ENCODE data around the gene ADAM23.

Gene ADAM23

DNA sequence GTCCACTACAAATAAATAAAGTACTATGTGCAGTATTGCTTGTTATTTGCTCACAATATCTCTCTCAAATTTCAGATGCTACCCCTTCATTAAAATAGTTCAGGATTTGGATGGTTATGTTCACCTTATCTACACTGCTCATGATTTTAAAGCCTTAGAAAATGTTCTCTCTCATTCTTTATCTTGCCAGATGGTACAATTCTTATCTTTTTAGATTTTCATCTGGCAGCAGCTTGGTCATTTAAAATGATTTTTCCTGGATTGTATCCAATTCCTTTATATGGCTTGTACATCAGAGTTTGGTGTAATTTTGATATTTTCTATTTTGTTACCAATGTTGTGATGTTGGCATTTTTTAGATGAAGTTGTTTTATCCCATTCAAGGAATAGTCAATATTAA is 10.1 kb upstream of the ADAM23 start:
- Histone ChIP-seq H2AFZ (ENCODE audit: low read length) (no peak overlapping the region), H4K20me1 (ENCODE audit: insufficient read depth, low read length) (no peaks in the 10 kb centered on the region), H3K9ac (ENCODE audit: low read length) (no peak overlapping the region), H3K4me3 (ENCODE audit: low read depth, low read length, poor library complexity, severe bottlenecking) (no peak overlapping the region), H3K4me2 (ENCODE audit: low read length) (no peak overlapping the region), H3K27ac (ENCODE audit: low read depth, low read length, poor library complexity, severe bottlenecking) (no peak overlapping the region), H3K9me2 (ENCODE audit: low read depth, low read length) (no peaks in the 10 kb centered on the region), H3F3A (ENCODE audit: insufficient read depth, low read length) (no peaks in the 10 kb centered on the region), H3K36me3 (ENCODE audit: insufficient read depth, low read length) (no peaks in the 10 kb centered on the region), H3K27me3 (ENCODE audit: insufficient read depth, low read length) (0 out of 2 replicates have a peak, but pooled peaks cover 4% of the 10 kb centered on the region), H3K4me1 (ENCODE audit: insufficient read depth, low read length, severe bottlenecking) (no peaks in the 10 kb centered on the region), H3K79me2 (ENCODE audit: insufficient read depth, low read length) (no peaks in the 10 kb centered on the region), H3K9me3 (ENCODE audit: low read length) (no peaks in the 10 kb centered on the region)
- TF ChIP-seq, protein P1, sequence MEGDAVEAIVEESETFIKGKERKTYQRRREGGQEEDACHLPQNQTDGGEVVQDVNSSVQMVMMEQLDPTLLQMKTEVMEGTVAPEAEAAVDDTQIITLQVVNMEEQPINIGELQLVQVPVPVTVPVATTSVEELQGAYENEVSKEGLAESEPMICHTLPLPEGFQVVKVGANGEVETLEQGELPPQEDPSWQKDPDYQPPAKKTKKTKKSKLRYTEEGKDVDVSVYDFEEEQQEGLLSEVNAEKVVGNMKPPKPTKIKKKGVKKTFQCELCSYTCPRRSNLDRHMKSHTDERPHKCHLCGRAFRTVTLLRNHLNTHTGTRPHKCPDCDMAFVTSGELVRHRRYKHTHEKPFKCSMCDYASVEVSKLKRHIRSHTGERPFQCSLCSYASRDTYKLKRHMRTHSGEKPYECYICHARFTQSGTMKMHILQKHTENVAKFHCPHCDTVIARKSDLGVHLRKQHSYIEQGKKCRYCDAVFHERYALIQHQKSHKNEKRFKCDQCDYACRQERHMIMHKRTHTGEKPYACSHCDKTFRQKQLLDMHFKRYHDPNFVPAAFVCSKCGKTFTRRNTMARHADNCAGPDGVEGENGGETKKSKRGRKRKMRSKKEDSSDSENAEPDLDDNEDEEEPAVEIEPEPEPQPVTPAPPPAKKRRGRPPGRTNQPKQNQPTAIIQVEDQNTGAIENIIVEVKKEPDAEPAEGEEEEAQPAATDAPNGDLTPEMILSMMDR (IDR thresholded peaks at IDR 0.05; ENCODE audit: low read length), result no peak
- no peak for TF ChIP-seq EZH2 (IDR thresholded peaks at IDR 0.05; ENCODE audit: borderline replicate concordance, low read length)

DNA sequence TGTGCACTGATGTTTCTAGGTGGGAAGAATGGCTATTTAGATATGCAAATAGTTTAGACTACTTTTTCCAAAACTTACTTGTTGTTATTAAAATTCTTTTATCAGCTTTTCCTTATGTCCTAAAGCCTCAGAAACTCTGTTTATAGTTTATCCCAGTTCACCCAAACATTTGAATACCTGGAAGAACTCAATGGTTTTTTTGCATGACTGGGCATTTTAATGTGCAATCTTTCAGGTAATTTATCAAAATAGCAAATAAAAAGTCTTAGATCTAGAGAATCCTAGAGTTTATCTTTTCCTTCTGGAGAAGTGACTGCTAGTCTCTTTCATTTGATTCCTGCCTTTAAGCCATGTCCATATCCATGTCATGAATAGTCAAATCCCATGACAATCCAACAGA is 9.6 kb upstream of the ADAM23 start:
- Histone ChIP-seq H3K9ac (ENCODE audit: low read length) (no peak overlapping the region), H3K9me3 (ENCODE audit: low read length) (no peaks in the 10 kb centered on the region), H4K20me1 (ENCODE audit: insufficient read depth, low read length) (no peaks in the 10 kb centered on the region), H3F3A (ENCODE audit: insufficient read depth, low read length) (no peaks in the 10 kb centered on the region), H3K27me3 (ENCODE audit: insufficient read depth, low read length) (0 out of 2 replicates have a peak, but pooled peaks cover 4% of the 10 kb centered on the region), H2AFZ (ENCODE audit: low read length) (no peak overlapping the region), H3K4me2 (ENCODE audit: low read length) (no peak overlapping the region), H3K27ac (ENCODE audit: low read depth, low read length, poor library complexity, severe bottlenecking) (no peak overlapping the region), H3K4me3 (ENCODE audit: low read depth, low read length, poor library complexity, severe bottlenecking) (no peak overlapping the region), H3K9me2 (ENCODE audit: low read depth, low read length) (no peaks in the 10 kb centered on the region), H3K79me2 (ENCODE audit: insufficient read depth, low read length) (no peaks in the 10 kb centered on the region), H3K36me3 (ENCODE audit: insufficient read depth, low read length) (no peaks in the 10 kb centered on the region), H3K4me1 (ENCODE audit: insufficient read depth, low read length, severe bottlenecking) (no peaks in the 10 kb centered on the region)
- TF ChIP-seq EZH2 (IDR thresholded peaks at IDR 0.05; ENCODE audit: borderline replicate concordance, low read length), result no peak
- TF ChIP-seq, protein P1 (IDR thresholded peaks at IDR 0.05; ENCODE audit: low read length), result no peak

DNA sequence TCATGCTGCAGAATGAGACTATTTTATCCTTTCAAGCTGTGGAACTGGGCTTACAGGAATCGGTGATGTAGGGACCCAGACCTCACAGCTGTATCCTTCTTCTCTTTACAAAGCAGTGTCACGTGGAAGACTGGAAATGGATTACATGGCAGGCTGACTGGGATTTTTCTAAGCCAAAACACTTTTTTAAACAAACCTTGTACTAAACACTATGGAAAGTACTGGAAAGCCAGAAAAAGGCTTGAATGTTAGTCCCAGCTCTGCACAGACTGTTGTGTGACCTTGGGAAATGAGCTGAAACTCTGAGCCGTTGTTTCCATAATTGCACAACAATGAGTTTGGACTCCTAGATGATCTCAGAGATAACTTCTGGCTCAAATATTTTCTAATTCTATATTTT is 7.6 kb upstream of the ADAM23 start:
- Histone ChIP-seq H3K4me3 (ENCODE audit: low read depth, low read length, poor library complexity, severe bottlenecking) (no peak overlapping the region), H3K9ac (ENCODE audit: low read length) (no peak overlapping the region), H3K9me3 (ENCODE audit: low read length) (no peaks in the 10 kb centered on the region), H3K4me2 (ENCODE audit: low read length) (no peak overlapping the region), H3K27me3 (ENCODE audit: insufficient read depth, low read length) (0 out of 2 replicates have a peak, but pooled peaks cover 4% of the 10 kb centered on the region), H4K20me1 (ENCODE audit: insufficient read depth, low read length) (no peaks in the 10 kb centered on the region), H3K4me1 (ENCODE audit: insufficient read depth, low read length, severe bottlenecking) (no peaks in the 10 kb centered on the region), H3K9me2 (ENCODE audit: low read depth, low read length) (no peaks in the 10 kb centered on the region), H3K36me3 (ENCODE audit: insufficient read depth, low read length) (no peaks in the 10 kb centered on the region), H2AFZ (ENCODE audit: low read length) (no peak overlapping the region), H3K27ac (ENCODE audit: low read depth, low read length, poor library complexity, severe bottlenecking) (no peak overlapping the region), H3K79me2 (ENCODE audit: insufficient read depth, low read length) (no peaks in the 10 kb centered on the region), H3F3A (ENCODE audit: insufficient read depth, low read length) (no peaks in the 10 kb centered on the region)
- no peak for TF ChIP-seq EZH2 (IDR thresholded peaks at IDR 0.05; ENCODE audit: borderline replicate concordance, low read length)
- TF ChIP-seq, protein P1 (IDR thresholded peaks at IDR 0.05; ENCODE audit: low read length), result no peak
